BJ (cell line): ENCODE results near the gene FBXW9. TPM values are rescaled to one million over a fixed set of nuclear protein-coding genes. Genes with fewer than 3 reads are reported as not detected.

Source experiments
- CTCF ChIA-PET: fragments of 350-600 bp; formaldehyde crosslinking; extraction: SDS; loops from one replicate; lab custom pipeline; 2021; ENCODE audit warnings: antibody characterized with exemption, inconsistent platforms; lab: Yijun Ruan, JAX
- POLR2A ChIA-PET: fragments of 300-600 bp; sonication (Branson Sonifier 250); formaldehyde crosslinking; extraction: SDS; loops from one replicate; lab custom pipeline; 2021; ENCODE audit warnings: antibody characterized with exemption; lab: Charles Lee
- DNase-seq: peaks from one replicate; pipeline ENCODE4 v3.0.0-alpha.2; 2011; ENCODE audit warnings: low read depth
- H3K27me3 ChIP-seq: 2 replicates; pipeline ENCODE4 v1.6.0; 2011; ENCODE audit warnings: low read length; ENCODE audit not compliant: control insufficient read depth, insufficient read depth
- H3K36me3 ChIP-seq: 2 replicates; pipeline ENCODE4 v1.5.1; 2011; ENCODE audit warnings: low read length; ENCODE audit not compliant: control insufficient read depth, insufficient read depth
- H3K4me3 ChIP-seq: 2 replicates; pipeline ENCODE4 v1.5.1; 2011; ENCODE audit warnings: low read depth, mild to moderate bottlenecking, control low read depth, low read length
- CTCF ChIP-seq: IDR thresholded peaks from 2 replicates; pipeline ENCODE4 v1.5.1; 2011; ENCODE audit warnings: low read depth, mild to moderate bottlenecking, control low read depth, inconsistent platforms, low read length, moderate library complexity; ENCODE audit not compliant: insufficient read depth
- polyA plus RNA-seq: library from polyadenylated mRNA; depleted of rRNA; stranded (reverse); fragments of >200 nt; gene quantifications from 2 replicates; pipeline ENCODE4 v1.2.3, GENCODE V29; 2011

Gene FBXW9
- polyA plus RNA-seq, 1 experiment: 13.6 TPM

- POLR2A ChIA-PET: no interaction called here
- Histone ChIP-seq H3K36me3 (peaks cover 10% of the 10 kb centered on the region), H3K4me3 (no peak overlapping the region), H3K27me3 (no peaks in the 10 kb centered on the region)
- TF ChIP-seq CTCF: no peak
- CTCF ChIA-PET: interaction anchor here (0.8 kb wide), 1 partner anchor 11 kb away, joined by 3 read pairs; no protein-coding TSS in a partner anchor
- no peak for DNase-seq
Observed at GRCh38 chr19:12695096-12695495, 1.3 kb downstream of the FBXW9 start.

- no peak overlapping the region for H3K4me3 ChIP-seq
- peaks cover 7% of the 10 kb centered on the region for H3K36me3 ChIP-seq
- DNase-seq: no peak
- ChIA-PET CTCF (no interaction called here), POLR2A (no interaction called here)
- no peak for TF ChIP-seq CTCF
- no peaks in the 10 kb centered on the region for H3K27me3 ChIP-seq
Observed at GRCh38 chr19:12694641-12695040, 1.8 kb downstream of the FBXW9 start.

GRCh38 chr19:12692960-12693359 is 3.5 kb downstream of the FBXW9 start:
- H3K27me3 ChIP-seq: no peaks in the 10 kb centered on the region
- no peak for DNase-seq
- ChIA-PET CTCF (no interaction called here), POLR2A (no interaction called here)
- H3K4me3 ChIP-seq: no peak overlapping the region
- TF ChIP-seq CTCF: no peak
- H3K36me3 ChIP-seq: peaks cover 5% of the 10 kb centered on the region

DNA sequence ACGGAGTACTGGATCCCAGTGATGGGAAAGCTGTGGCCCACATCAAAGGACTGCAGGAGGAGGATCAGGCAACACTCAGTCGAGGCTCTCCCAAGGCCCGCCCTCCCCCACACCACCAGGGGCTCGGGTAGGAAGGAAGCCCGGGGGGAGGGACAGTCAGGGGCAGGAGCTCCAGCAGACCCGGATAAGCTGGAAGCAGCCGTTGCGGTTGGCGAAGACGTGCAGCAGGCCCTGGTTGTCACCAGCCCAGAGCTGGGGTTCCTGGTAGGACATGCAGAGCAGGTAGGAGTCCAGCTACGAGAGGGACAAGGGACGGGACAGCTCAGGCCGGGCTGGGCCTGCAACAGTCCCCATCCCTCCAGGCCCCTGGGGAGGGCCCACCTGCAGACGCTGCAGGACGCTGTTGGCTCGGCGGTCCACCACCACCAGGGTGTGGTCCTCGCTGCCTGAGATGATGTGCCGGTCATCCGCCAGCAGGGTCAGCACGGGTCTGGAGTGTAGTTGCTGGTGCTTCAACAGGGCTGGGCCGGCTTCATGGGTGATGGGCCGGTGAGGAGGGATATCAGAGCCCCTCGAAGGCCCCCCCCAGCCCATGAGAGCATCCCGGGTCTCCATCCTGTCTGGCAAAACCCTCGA is 6.7 kb downstream of the FBXW9 start:
- POLR2A ChIA-PET: no interaction called here
- CTCF ChIA-PET: no interaction called here
- TF ChIP-seq CTCF: no peak
- H3K4me3 ChIP-seq: no peak overlapping the region
- H3K27me3 ChIP-seq: no peaks in the 10 kb centered on the region
- H3K36me3 ChIP-seq: peaks cover 6% of the 10 kb centered on the region
- no peak for DNase-seq

DNA sequence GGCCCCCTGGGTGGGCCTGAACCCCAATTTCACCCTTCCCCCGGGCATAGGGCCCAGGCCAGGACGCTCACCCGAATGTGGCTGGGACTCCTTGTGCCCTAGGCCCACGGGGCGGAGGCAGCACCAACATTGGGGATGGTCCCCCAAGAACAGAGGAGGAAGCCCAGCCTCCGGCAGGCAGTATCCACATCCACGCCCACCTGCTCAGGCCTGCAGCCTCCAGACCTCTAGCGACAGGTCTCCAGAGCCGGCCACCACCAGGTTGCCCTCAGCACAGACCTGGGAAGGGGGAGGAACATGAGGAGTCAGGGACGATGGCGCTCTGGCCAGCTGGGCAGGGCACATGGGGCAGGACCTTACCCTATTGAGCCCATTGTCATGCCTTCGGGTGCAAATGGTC is 7.4 kb downstream of the FBXW9 start:
- Histone ChIP-seq H3K36me3 (peaks cover 6% of the 10 kb centered on the region), H3K4me3 (no peak overlapping the region), H3K27me3 (no peaks in the 10 kb centered on the region)
- POLR2A ChIA-PET: no interaction called here
- no peak for TF ChIP-seq CTCF
- no peak for DNase-seq
- CTCF ChIA-PET: no interaction called here
